ENCODE data around the gene OR4F15. TPM values are rescaled to one million over a fixed set of nuclear protein-coding genes. Genes with fewer than 3 reads are reported as not detected.

OR4F15 gene
- total RNA-seq, 1 experiment from 2014 or later = not detected

GRCh38 chr15:101810876-101811275 is 1.1 kb upstream of the OR4F15 start:
- ATAC-seq (no peak), DNase-seq (no peak)
- no TSS peak for BruUV-seq (replicated peaks)
- Histone ChIP-seq H3K9ac (ENCODE audit: low read length) (no peak overlapping the region), H3F3A (ENCODE audit: low read length, unreplicated experiment) (no peaks in the 10 kb centered on the region), H3K9me3 (ENCODE audit: low read length) (no peaks in the 10 kb centered on the region), H4K20me1 (ENCODE audit: low read length) (no peaks in the 10 kb centered on the region), H3K4me1 (ENCODE audit: insufficient read depth, low read length) (no peaks in the 10 kb centered on the region), H3K4me2 (ENCODE audit: low read length) (no peak overlapping the region), H3K4me3 (ENCODE audit: low read length) (no peak overlapping the region), H3K79me2 (ENCODE audit: low read length) (no peaks in the 10 kb centered on the region), H3K27me3 (ENCODE audit: low read length) (peaks cover 17% of the 10 kb centered on the region), H2AFZ (ENCODE audit: low read length) (no peak overlapping the region), H3K27ac (ENCODE audit: low read length) (no peak overlapping the region), H3K9me2 (replicated peaks; ENCODE audit: low read length) (no peaks in the 10 kb centered on the region), H3K36me3 (ENCODE audit: low read depth, low read length) (no peaks in the 10 kb centered on the region)
- intact Hi-C loops (cut with micrococcal nuclease) = no loop called here
- TF ChIP-seq EZH2 (IDR thresholded peaks at IDR 0.05; ENCODE audit: low read length, unreplicated experiment) (no peak), CTCF (conservative IDR thresholded peaks at IDR 0.05; ENCODE audit: low read depth, low read length) (no peak), EZH2phosphoT487 (IDR thresholded peaks at IDR 0.05; ENCODE audit: borderline replicate concordance, low read length) (no peak)
- CTCF ChIA-PET = no interaction called here
- POLR2A ChIA-PET (ENCODE audit: unreplicated experiment) = no interaction called here

GRCh38 chr15:101813803-101814534 is 2.0 kb downstream of the OR4F15 start:
- H3K4me2 ChIP-seq (ENCODE audit: low read length) = no peak overlapping the region
- no peaks in the 10 kb centered on the region for H3K4me1 ChIP-seq (ENCODE audit: insufficient read depth, low read length)
- intact Hi-C loops (cut with micrococcal nuclease) = no loop called here
- no peaks in the 10 kb centered on the region for H3K36me3 ChIP-seq (ENCODE audit: low read depth, low read length)
- ATAC-seq (no peak), DNase-seq (no peak)
- H3K9me3 ChIP-seq (ENCODE audit: low read length) = no peaks in the 10 kb centered on the region
- no peaks in the 10 kb centered on the region for H4K20me1 ChIP-seq (ENCODE audit: low read length)
- H3K9me2 ChIP-seq (replicated peaks; ENCODE audit: low read length) = no peaks in the 10 kb centered on the region
- ChIA-PET POLR2A (ENCODE audit: unreplicated experiment) (no interaction called here), CTCF (no interaction called here)
- no peak overlapping the region for H2AFZ ChIP-seq (ENCODE audit: low read length)
- no peak overlapping the region for H3K27ac ChIP-seq (ENCODE audit: low read length)
- BruUV-seq (replicated peaks) = no TSS peak
- peaks cover 35% of the 10 kb centered on the region for H3K27me3 ChIP-seq (ENCODE audit: low read length)
- H3K79me2 ChIP-seq (ENCODE audit: low read length) = no peaks in the 10 kb centered on the region
- H3F3A ChIP-seq (ENCODE audit: low read length, unreplicated experiment) = no peaks in the 10 kb centered on the region
- TF ChIP-seq EZH2phosphoT487 (IDR thresholded peaks at IDR 0.05; ENCODE audit: borderline replicate concordance, low read length) (no peak), CTCF (conservative IDR thresholded peaks at IDR 0.05; ENCODE audit: low read depth, low read length) (no peak), EZH2 (IDR thresholded peaks at IDR 0.05; ENCODE audit: low read length, unreplicated experiment) (no peak)
- H3K4me3 ChIP-seq (ENCODE audit: low read length) = no peak overlapping the region
- no peak overlapping the region for H3K9ac ChIP-seq (ENCODE audit: low read length)

- Histone ChIP-seq H3K9me3 (ENCODE audit: low read length) (no peaks in the 10 kb centered on the region; the same call in 1 of the 2 replicates), H3K4me2 (ENCODE audit: low read length) (no peak overlapping the region), H3K79me2 (ENCODE audit: low read length) (no peaks in the 10 kb centered on the region), H4K20me1 (ENCODE audit: low read length) (no peaks in the 10 kb centered on the region), H3K9ac (ENCODE audit: low read length) (no peak overlapping the region), H3K4me3 (ENCODE audit: low read length) (no peak overlapping the region), H3K27ac (ENCODE audit: low read length) (no peak overlapping the region), H3K9me2 (replicated peaks; ENCODE audit: low read length) (no peaks in the 10 kb centered on the region), H2AFZ (ENCODE audit: low read length) (no peak overlapping the region), H3K36me3 (ENCODE audit: low read depth, low read length) (no peaks in the 10 kb centered on the region), H3K4me1 (ENCODE audit: insufficient read depth, low read length) (no peaks in the 10 kb centered on the region), H3K27me3 (ENCODE audit: low read length) (peaks cover 45% of the 10 kb centered on the region), H3F3A (ENCODE audit: low read length, unreplicated experiment) (no peaks in the 10 kb centered on the region)
- intact Hi-C loops (cut with micrococcal nuclease) = no loop called here
- POLR2A ChIA-PET (ENCODE audit: unreplicated experiment) = no interaction called here
- ATAC-seq (no peak), DNase-seq (no peak)
- no TSS peak for BruUV-seq (replicated peaks)
- CTCF ChIA-PET = no interaction called here
- TF ChIP-seq CTCF (conservative IDR thresholded peaks at IDR 0.05; ENCODE audit: low read depth, low read length) (no peak), EZH2phosphoT487 (IDR thresholded peaks at IDR 0.05; ENCODE audit: borderline replicate concordance, low read length) (no peak), EZH2 (IDR thresholded peaks at IDR 0.05; ENCODE audit: low read length, unreplicated experiment) (no peak)
Measured at GRCh38 chr15:101820781-101821180, 8.8 kb downstream of the OR4F15 start.

All from PC-3 (cell line).